ENCODE data around the gene ECI1.

The ECI1 gene

GRCh38 chr16:2233046-2233775 lies 18.2 kb downstream of the ECI1 start:
- DNase-seq: no peak

GRCh38 chr16:2232094-2232990 lies 19.0 kb downstream of the ECI1 start:
- DNase-seq: no peak

- DNase-seq: no peak
These were observed 20.1 kb downstream of the ECI1 start for GRCh38 chr16:2231016-2231931.

GRCh38 chr16:2230376-2230775 lies 21.0 kb downstream of the ECI1 start:
- no peak for DNase-seq

GRCh38 chr16:2229632-2230250 lies 21.6 kb downstream of the ECI1 start:
- DNase-seq: no peak

GRCh38 chr16:2229091-2229490 lies 22.3 kb downstream of the ECI1 start:
- no peak for DNase-seq

GRCh38 chr16:2228161-2228824 lies 23.1 kb downstream of the ECI1 start:
- no peak for DNase-seq

- DNase-seq: no peak
These were observed 24.5 kb downstream of the ECI1 start for GRCh38 chr16:2226918-2227317.

- DNase-seq: no peak
These were observed 25.1 kb downstream of the ECI1 start for GRCh38 chr16:2226245-2226793.

- no peak for DNase-seq
These were observed 27.4 kb downstream of the ECI1 start for GRCh38 chr16:2223942-2224486.

- DNase-seq: peak; percentile 98
These were observed 28.0 kb downstream of the ECI1 start, which contains the start of gene E4F1 for GRCh38 chr16:2223221-2223941. E4F1 (plus strand) TSS chr16:2223591; CDS start chr16:2223614, 23 bp downstream.

GRCh38 chr16:2216330-2216729 lies 35.1 kb downstream of the ECI1 start:
- no peak for DNase-seq

GRCh38 chr16:2214719-2214968 lies 36.7 kb downstream of the ECI1 start, which contains the start of gene PGP:
PGP (minus strand) TSS chr16:2214840; CDS start chr16:2214777, 63 bp downstream.
- no peak for DNase-seq

GRCh38 chr16:2213817-2214718 lies 37.3 kb downstream of the ECI1 start:
- DNase-seq: no peak

- no peak for DNase-seq
These were observed 38.7 kb downstream of the ECI1 start for GRCh38 chr16:2212362-2213324.

GRCh38 chr16:2211923-2212347 lies 39.5 kb downstream of the ECI1 start:
- DNase-seq: no peak

GRCh38 chr16:2210386-2211365 lies 40.7 kb downstream of the ECI1 start, which contains the start of gene BRICD5:
BRICD5 (minus strand) TSS chr16:2210863; CDS start chr16:2210833, 30 bp downstream.
- no peak for DNase-seq
